ENCODE measurements around the gene NT5E.

GRCh38 chr6:85496009-85496579 is 46.2 kb downstream of the NT5E start:
- TF ChIP-seq POLR2A (IDR thresholded peaks at IDR 0.05) (no peak), CTCF (IDR thresholded peaks at IDR 0.05) (no peak)
